Stimulated activated CD8-positive, alpha-beta memory T cell treated with anti-CD3 and anti-CD28 coated beads, Interleukin-7, amount 100 ng/mL, for 1 hour (primary cell): ENCODE measurements around the gene FHIT.

Experiments used
- DNase-seq, 2 donors: peaks; one replicate each; pipeline ENCODE4 v3.0.0-alpha.2; 2020; ENCODE audit warnings: low read depth in 2 of 2

Gene FHIT

DNA sequence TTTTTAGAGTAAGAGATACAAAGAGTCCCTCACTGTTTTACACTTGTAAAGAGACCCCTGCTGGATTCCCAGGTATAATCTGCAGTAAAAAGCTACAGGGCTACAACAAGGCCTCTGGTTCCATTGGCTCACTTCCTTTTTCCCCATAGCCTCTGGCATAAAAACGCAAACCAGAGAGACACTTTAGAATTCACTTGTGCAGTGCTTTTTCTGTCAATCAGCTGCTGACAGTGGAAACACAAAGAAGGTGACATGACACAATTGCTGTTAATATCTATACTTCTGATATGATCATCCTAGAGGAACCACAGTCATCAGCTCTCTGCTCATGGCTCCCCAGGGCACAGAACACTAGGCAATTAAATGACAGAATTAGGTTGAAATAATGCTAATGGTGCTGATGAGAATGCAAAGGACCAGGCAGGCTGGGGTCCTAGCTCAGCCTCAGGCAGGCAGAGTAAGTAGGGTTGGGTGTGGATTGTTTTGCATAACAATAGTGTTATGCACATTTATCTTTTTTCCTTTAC is 1533.5 kb downstream of the FHIT start:
- DNase-seq: no peak

DNA sequence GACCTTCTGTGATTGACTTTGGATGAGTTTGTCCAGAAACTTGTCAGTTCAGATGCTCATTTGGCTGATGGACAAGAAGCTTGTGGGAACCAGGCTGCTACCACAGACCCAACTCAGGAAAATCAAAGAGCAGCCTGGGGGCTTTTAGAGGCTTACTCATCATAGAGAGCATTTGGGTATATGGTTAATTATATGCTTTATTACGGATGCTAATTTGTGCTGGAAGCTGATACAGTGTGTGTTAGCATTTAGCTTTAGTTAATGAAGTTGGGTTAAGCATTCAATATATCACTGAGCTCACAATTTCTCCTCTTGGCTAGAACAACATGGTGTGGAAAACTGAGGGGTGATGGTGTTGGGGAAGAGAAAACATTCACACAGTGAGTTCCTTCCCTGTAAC is 1537.2 kb downstream of the FHIT start:
- no peak for DNase-seq

GRCh38 chr3:59710554-59710953 is 1540.7 kb downstream of the FHIT start:
- DNase-seq: no peak

DNA sequence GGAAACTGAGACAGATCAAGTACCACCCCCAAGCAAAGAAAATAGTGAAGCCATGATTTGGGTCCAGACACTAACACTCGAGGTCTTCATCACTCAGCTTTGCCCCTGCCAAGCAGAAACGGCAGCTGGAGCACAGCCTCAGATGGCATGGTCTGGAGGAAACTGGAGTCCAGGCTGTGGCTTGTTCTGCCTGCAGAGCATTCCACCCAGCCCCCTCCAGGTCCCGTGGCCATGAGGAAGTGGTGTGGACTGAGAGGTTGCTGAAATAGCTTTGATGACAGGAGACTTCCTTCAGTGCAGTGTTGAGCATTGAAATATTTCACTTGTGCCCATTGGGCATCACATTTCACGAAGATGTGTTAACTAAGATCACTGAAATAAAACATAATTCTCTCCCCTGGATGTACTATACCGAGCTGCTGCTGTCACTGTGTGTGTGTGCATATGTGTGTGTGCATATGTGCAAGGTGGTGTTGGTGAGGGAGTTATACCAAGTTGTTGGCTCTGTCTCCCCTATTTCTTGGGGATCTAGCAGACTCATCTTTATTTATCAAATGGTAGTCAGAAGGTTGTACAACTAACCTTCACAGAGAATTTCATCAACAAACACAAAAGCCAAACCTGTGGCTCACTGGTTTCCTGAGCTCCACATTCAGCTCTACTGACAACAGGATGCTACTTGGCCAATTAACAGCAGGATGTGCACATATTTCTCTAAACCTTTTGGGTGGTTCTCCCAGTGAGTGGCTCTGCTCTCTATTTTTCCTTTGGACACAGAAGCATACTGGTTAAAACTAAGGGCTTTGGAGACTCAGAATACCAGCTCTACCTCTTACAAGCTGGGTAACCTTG is 1541.3 kb downstream of the FHIT start:
- no peak for DNase-seq

- DNase-seq: no peak
These were observed 1543.0 kb downstream of the FHIT start for GRCh38 chr3:59708202-59708601.

DNA sequence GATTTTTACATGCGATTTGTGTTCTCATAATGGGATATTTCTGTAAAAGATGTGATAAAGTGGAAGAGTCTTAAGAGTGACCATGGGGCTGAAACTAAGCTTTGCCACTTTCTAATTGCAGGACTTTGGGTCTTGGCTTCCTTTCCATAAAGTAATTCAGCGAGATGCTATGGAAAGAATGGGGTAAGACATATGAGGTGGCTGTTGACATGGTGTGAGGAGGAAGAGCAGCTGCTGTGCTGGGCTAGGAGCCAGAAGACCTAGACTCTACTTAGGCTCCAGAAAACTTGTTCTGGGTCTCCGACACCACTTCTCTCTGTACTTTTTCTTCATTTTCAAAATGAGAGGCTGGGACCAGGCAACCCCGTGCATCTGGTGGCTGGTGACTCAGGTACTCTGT is 1547.0 kb downstream of the FHIT start:
- DNase-seq: no peak

DNA sequence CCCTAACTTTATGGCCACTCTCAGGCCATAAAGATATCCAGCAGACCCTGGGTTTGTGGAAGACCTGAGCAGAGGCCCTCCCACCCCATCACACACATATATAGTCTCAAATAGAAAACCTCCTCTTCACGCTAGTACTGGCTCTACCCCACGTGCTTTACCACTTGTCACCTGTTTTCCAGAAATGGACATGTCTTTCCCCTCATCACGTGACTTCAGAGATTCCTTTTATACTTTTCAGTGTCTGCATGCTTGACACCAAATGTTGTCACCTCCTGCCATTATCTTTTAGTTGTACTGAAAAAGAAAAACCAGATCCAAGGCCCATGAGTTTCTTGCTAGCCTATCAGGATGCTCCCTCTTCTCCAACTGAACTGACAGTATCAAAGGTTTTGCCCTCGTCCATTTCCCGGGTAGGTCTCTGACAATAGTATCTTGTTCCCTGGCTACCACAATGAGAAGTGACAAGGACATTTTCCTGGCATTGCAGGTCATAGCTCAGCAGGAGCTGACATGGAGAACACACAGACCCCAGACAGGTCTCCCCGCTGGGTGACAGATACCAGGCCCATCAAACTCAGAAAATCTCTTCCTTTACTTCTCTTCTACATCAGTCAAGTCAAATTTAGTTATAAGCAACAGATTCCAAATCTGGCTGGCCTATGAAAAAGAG is 1551.5 kb downstream of the FHIT start:
- DNase-seq: no peak
